ENCODE data around the gene AGPS. TPM values are rescaled to one million over a fixed set of nuclear protein-coding genes. Genes with fewer than 3 reads are reported as not detected.
"Not testable (repeated sequence)": the region's sequence is repeated elsewhere in the genome, so short reads cannot be mapped to it uniquely, and the experiment has no call there.

The AGPS gene
- total RNA-seq, 1 donor from 2014 or later = 60.1 TPM

- Histone ChIP-seq H3K4me3 (no peak overlapping the region), H3K27ac (no peak overlapping the region), H3K4me1 (no peaks in the 10 kb centered on the region), H3K36me3 (peaks cover 8% of the 10 kb centered on the region), H3K9me3 (peaks cover 29% of the 10 kb centered on the region), H3K27me3 (ENCODE audit: low read depth) (no peaks in the 10 kb centered on the region)
- DNase-seq = no peak
- ATAC-seq = no peak
- TF ChIP-seq CTCF (IDR thresholded peaks at IDR 0.05) = no peak
- intact Hi-C loops (cut with DNase I) = no loop called here
Observed at GRCh38 chr2:177433402-177433801, 40.8 kb downstream of the AGPS start.

- Histone ChIP-seq H3K27ac (no peak overlapping the region), H3K36me3 (peaks cover 8% of the 10 kb centered on the region), H3K9me3 (peaks cover 29% of the 10 kb centered on the region), H3K4me1 (no peaks in the 10 kb centered on the region), H3K27me3 (ENCODE audit: low read depth) (no peaks in the 10 kb centered on the region), H3K4me3 (no peak overlapping the region)
- intact Hi-C loops (cut with DNase I) = no loop called here
- no peak for ATAC-seq
- no peak for DNase-seq
- no peak for TF ChIP-seq CTCF (IDR thresholded peaks at IDR 0.05)
Observed at GRCh38 chr2:177434475-177434874, 41.9 kb downstream of the AGPS start.

- no peaks in the 10 kb centered on the region for H3K4me1 ChIP-seq
- H3K27me3 ChIP-seq (ENCODE audit: low read depth) = no peaks in the 10 kb centered on the region
- no peak for TF ChIP-seq CTCF (IDR thresholded peaks at IDR 0.05)
- H3K27ac ChIP-seq = no peak overlapping the region
- intact Hi-C loops (cut with DNase I) = no loop called here
- DNase-seq (no peak), ATAC-seq (peak; percentile 35 to 58)
- no peak overlapping the region for H3K4me3 ChIP-seq
- H3K9me3 ChIP-seq = no peaks in the 10 kb centered on the region
- peaks cover 50% of the 10 kb centered on the region for H3K36me3 ChIP-seq
Observed at GRCh38 chr2:177445200-177445599, 52.6 kb downstream of the AGPS start.

GRCh38 chr2:177448031-177448430 is 55.5 kb downstream of the AGPS start:
- TF ChIP-seq CTCF (IDR thresholded peaks at IDR 0.05) = no peak
- no peaks in the 10 kb centered on the region for H3K4me1 ChIP-seq
- no peak for DNase-seq
- intact Hi-C loops (cut with DNase I) = no loop called here
- no peak for ATAC-seq
- H3K27me3 ChIP-seq (ENCODE audit: low read depth) = no peaks in the 10 kb centered on the region
- H3K9me3 ChIP-seq = no peaks in the 10 kb centered on the region
- peaks cover 37% of the 10 kb centered on the region for H3K36me3 ChIP-seq
- H3K4me3 ChIP-seq = no peak overlapping the region
- H3K27ac ChIP-seq = no peak overlapping the region

GRCh38 chr2:177449159-177449558 is 56.6 kb downstream of the AGPS start:
- Histone ChIP-seq H3K27me3 (ENCODE audit: low read depth) (no peaks in the 10 kb centered on the region), H3K4me3 (no peak overlapping the region), H3K4me1 (no peaks in the 10 kb centered on the region), H3K36me3 (peaks cover 30% of the 10 kb centered on the region), H3K9me3 (no peaks in the 10 kb centered on the region), H3K27ac (no peak overlapping the region)
- DNase-seq (no peak), ATAC-seq (no peak)
- intact Hi-C loops (cut with DNase I) = no loop called here
- no peak for TF ChIP-seq CTCF (IDR thresholded peaks at IDR 0.05)

- Histone ChIP-seq H3K36me3 (peaks cover 14% of the 10 kb centered on the region), H3K4me1 (no peaks in the 10 kb centered on the region), H3K27ac (no peak overlapping the region), H3K9me3 (no peaks in the 10 kb centered on the region), H3K4me3 (no peak overlapping the region), H3K27me3 (ENCODE audit: low read depth) (no peaks in the 10 kb centered on the region)
- DNase-seq (no peak), ATAC-seq (no peak)
- intact Hi-C loops (cut with DNase I) = no loop called here
- no peak for TF ChIP-seq CTCF (IDR thresholded peaks at IDR 0.05)
Observed at GRCh38 chr2:177455187-177455586, 62.6 kb downstream of the AGPS start.

- H3K27me3 ChIP-seq (ENCODE audit: low read depth); H3K9me3 ChIP-seq; H3K4me1 ChIP-seq; H3K27ac ChIP-seq; H3K4me3 ChIP-seq; ATAC-seq; intact Hi-C loops (cut with DNase I); DNase-seq: not testable (repeated sequence)
- H3K36me3 ChIP-seq = peaks cover 27% of the 10 kb centered on the region
Observed at GRCh38 chr2:177459756-177460155, 67.2 kb downstream of the AGPS start.
